ENCODE measurements around the gene CSTPP1.
A peak's percentile ranks its signal among the peaks of the same experiment; 100 is the strongest.

CSTPP1 gene

DNA sequence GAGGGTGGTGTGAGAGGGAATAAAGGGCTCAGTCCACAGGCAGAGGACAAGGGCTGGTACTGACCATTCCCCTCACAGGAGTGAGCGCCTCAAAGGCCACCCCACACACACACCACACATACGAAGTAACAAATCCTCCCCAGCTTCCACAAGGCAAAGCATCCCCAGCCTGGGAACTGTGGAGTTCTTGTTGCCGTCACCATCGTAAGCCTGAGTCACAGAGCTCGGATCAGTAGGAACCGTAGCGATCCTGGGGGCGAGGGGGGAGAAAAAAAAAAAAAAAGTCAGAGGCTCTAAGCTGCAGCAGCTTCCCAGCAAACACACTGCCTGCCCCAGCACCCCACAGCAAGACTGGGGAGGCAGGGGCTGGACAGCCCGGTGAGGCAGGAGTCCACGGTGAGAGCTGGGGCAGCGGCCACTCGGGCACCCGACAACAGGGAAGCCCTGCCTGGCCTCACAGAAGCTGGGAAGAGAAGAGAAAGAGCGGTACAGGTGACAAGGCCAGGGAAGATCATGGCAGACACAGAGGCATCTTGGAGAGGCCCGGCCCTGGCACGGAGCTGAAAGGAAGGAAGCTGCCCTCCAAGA is 228.8 kb downstream of the CSTPP1 start:
- ATAC-seq = no peak

DNA sequence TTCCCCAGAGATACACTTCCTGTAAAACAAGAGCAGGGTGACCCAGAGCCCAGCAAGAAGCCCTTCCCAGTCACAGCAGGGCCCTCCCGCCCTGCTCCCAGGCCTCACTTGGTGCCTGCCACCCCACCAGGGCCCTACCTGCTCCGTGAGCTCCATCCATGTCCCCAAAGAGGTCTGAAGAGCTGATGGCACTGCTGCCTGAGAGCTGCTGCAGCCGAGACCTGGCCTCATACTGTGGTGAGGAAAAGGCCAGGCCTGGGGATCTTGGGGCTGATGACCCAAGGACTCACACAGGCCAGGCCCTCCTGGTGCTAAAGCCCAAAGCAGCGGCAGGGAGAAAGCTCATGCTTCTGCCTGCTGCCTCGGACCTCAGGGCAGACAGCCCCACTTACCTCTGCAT is 229.8 kb downstream of the CSTPP1 start:
- ATAC-seq = no peak

DNA sequence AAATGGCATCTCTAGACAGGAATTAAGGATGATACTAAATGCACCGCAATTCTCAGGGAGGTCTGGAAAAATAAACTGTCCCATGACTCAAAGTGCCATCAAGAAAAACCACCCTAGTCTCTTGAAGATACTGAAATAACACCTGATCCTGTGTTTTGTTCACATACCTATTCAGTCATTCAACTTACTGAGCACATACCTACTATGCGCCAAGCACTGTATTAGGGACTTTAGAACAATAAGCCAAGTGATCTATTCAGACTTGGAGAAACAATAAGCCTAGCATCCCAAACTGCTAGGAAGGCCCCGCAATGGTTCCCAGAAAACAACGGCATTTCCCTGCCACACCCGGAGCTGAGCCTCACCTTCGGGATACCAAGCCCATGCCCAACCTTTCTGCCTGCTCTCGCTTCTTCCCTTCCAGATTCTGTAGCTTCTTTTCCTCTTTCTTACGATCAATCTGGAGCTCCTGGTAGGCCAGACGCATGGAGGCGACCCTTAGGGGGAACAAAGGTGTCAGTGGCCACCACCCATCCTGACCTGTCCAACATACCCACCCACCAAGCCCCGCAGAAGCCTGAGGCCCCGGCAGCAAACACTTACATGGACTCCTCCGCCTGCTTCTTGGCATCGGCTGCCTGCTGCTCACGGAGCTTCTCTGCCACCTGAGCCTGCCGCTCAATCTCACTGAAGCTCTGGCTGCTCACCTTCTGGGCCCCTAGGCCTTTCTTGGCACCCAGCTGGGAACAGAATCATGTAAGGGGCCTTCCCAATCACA is 234.7 kb downstream of the CSTPP1 start:
- ATAC-seq = no peak

DNA sequence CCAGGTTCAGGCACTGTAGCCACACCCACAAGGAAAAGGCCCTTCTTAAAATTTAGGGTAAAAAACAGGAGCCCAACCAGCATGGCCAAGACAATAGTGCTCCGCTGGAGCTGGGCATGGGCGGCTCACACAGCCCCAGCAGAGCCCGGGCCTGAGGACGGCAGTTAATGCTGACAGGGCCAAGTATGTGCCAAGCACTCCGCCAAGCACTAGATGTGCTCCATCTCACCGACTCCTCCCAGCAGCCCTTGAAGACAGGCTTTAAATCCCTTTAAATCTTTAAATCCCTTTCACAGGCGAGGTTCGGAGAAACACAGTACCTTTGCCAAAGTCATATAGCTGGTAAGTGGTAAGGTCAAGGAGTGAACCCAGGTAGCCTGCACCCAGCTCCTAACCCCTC is 235.3 kb downstream of the CSTPP1 start:
- ATAC-seq = no peak

DNA sequence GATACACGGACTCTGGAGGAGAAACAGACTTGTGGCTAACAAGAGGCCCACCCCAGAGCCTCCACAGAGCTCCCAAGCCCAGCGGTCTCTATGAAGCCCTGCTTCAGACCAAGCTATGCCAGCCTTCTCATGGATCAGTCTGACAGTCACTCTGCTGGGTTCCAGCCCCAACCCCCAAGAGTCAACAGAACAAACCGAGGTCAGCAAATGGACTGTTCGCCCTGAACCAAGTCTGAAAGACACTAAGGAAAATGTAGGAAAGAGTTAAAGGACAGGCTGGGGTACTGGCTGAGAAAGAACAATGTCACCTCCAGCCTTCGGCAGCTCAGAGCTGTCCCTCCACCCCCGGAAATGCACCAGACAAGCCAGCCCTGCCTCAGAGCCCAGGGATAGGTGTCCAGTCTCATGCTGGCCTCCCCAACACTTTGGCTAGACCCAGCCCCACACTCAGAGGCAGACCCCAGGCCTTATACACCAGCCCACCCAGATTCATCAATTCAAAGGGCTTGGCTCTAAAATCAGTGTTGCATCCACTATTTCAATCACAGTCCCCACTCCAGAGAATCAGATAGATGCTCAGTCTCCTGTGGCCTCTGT is 236.3 kb downstream of the CSTPP1 start:
- ATAC-seq = no peak

DNA sequence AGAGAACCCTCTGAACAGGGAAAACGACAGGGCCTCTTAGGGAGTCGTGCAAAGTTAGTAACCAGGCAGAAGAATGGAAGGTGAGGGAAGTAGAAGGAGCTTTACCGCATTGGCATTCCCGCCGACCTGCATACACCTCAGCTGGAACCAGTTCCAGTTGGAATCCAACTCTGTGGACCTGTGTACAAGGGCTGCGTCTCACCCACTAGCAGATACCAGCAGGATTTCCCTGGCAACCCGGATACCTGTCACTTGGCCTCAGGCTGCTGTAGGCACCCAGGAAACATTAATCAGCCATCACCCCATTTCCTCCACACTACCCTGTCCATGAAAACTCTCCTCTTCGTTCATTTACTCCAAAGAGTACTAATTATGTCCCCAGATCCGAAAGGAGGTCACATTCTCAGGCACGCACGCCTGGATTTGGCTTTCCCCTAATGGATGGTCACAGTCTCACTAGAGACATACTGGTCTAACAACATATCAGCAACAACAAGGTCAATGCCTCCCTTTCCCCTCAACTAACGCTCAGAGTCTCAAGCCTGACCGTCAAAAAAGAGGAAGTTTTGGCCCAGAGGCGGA is 239.3 kb downstream of the CSTPP1 start:
- ATAC-seq = no peak

DNA sequence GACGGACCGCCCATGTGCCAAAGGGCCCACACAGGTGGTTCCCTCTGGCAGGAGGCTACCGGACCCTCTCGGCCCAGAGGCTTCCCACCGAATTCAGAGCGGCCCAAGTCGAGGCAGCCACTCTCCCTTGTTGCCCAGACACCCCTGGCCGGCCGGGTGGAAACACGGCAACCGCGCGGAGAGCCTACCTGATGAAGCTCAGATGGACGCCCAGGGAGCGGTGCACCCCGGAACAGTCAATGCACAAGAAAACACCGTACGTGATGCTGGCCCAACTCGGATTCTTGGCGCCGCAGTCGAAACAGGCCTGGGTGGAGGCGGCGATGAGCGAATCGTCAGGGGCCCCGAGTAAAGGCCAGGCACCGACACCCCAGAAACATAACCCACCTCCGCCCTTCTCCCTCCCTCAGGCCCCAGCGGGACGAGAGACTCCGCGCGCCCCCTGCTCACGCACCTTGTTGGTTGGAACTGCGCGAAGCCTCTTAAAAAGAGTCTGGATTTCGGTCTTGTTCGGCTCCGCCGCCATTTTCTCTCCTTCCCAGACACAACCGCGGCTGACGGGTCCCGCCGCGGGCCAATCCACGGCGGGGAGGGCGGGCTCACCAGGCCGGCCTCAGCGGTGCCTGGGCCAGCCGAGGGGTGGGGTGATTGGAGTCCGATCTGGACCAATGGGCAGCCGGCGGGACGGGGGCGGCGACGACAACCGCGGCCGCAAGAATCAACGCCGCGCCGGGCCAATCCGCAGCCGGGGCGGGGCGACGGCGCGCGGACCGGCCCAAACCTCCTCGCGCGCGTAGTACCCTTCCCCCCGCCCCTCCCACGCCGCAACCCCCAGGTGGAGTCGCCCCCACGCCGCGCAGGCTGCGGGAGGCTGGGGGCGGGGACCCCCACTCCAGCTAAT is 240.0 kb downstream of the CSTPP1 start, which contains the start of gene ARFGAP2:
TSS of gene ARFGAP2 (minus strand) at position 552 of the 901 bp plus-strand sequence. CDS start at position 526, 26 bp downstream.
- peak; percentile 95 to 98 for ATAC-seq

DNA sequence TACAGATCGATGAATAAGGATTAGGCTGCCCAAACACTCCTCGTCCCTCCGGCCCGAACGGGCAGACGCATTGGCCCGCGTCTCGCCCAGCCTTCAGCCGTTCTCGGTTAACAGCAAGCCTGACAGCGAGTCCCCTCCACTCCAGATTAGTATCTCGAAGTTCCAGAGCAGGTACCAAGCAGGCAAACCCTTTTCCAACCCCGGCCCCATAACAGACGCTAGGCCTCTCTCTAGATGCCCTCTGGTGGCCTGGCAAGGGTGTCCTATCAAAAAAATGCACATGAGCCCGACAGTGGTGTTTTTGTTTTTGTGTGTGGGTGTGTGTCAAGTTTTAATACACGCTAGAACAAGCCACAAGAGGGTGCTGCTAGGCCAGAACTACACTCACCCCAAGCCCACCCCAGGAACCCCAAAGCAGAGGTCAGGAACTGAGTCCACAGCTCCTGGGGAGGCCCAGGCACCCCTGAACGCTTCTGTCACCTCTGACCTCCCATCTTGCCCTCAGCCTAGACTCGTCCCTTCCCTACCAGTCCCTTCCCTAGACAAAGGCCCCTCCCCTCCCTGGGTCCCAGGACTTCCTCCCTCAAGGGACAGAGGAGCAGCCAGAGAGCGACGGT is 240.8 kb downstream of the CSTPP1 start:
- ATAC-seq = peak; percentile 63 to 65

DNA sequence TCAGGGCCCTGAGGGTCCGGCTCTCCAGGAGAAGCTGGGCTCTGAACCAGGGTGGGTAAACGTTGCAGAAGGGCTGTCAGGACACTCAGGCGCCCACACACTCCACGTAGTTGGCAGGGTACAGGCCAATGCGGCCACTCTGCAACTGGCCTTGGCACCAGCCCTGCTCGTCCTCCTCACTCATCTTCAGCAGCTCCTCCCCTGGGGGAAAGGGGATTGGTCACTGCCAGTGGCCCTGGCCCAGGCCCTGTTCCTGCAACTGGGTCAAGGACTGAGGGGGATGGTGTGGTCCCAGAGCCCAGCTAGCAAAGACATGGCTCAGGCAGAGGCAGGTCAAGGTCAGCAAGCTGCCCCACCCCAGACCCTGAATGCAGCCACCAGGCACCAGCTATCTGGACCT is 241.3 kb downstream of the CSTPP1 start:
- no peak for ATAC-seq

DNA sequence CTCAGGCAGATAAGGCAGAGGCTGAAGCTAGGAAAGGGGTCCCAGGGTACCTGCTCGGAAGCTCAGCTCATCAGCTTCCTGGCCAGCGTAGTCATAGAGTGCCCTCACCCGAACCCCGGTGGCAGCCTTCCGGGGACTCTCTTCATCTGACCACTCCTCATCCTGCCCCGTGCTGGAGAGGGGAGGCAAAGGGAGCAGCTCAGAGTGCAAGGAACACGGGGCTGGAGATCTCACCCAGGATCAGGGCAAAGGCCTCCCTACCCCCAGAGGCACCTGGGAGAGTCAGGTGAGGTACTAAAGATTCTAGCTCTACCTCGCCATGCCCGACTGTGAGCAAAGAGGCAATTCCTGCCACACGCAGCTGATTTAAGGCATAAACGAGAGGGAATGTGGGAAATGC is 241.8 kb downstream of the CSTPP1 start:
- ATAC-seq = no peak

DNA sequence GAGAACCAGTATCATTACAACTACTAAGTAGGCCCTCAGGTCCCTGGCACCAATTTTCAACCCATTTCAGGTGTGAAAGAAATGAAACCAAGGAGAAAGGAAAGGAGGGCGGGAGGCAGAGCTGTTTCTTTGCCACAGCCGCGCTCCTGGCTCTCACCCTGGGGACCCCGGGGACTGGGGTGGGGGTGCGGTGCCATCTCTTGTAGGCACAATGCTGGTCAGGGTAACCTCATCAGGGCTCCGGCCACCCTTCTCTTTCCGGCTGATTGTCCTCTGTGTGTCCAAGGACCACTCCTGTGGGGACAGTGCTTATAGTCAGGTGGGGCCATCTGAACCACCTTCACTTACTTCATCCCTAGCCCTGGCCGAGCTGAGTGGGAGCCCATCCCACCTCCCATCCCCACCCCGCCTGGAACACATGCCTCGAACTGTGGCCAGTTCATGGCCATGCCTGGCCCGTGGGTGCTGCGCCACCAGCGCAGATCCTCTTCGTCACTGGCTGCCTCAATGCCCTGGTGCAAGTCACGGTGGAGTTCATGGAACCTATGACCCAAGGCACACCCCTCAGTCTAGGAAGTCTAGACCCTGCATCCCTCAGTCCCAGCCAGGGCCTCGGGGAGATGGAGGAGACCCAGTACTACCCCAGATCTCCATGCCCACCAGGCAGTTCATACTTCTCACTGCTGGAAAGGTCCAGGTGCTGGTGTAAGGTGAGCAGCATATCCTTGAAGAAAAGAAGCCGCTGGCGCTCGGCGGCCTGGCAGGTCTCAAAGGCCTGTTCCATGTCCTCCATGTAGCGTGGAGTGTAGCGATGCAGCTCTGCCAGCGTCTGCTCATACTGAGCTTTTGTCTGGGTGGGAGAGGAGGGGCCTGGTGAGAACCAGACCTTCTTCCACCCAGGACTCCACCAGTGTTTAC is 242.4 kb downstream of the CSTPP1 start:
- no peak for ATAC-seq

DNA sequence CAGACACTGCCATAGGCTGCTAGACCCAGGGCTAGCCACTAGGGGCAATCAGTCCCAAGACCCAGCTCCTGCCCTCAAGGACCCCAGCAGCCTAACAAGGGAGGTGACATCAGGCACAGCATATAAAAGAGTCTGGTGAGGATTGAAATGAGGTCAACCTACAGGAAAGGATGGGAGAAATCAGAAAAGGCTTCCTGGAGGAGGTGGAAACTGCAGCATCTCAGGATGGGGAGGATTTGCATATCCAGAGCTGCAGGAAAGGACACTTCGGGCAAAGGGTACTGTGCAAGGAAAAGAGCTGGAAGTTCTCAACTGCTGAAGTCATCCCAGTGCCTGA is 243.1 kb downstream of the CSTPP1 start:
- ATAC-seq = no peak

DNA sequence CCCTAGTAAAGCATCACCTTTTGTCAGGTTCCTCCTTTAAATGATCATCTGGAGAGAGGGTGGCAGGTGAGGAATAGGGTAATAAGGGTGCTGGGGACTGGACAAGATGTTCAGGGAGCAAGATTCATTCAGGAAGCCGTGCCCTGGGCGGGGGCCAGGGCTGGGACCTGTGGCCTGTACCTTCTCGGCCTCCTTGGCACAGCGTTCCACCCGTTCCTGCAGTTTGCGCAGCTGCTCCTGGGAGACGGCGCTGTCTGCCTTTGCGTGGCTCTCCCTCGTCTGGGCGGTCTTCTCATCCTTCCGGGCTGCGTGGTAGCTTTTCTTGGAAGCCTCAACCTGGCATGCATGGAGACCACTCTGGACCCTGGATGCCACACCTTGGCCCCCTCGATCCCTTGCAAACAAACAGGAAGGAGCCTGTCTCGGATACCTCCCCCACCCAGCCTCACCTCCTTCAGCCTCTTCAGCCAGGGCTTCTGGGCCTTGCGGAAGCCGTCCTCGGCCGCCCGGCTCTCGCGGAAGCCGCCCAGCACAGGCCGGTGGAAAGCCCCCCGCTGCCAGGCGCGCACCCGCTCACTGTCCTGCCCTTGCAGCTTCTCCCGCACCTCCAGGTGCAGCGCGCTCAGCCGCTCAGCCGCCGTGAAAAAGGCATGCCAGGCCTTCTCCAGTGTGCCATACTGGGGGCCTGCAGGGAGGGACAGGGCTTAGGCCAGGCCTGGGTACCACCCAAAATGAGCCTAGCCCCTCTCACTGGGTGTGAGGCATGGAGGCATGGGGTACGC is 243.6 kb downstream of the CSTPP1 start:
- ATAC-seq = no peak

DNA sequence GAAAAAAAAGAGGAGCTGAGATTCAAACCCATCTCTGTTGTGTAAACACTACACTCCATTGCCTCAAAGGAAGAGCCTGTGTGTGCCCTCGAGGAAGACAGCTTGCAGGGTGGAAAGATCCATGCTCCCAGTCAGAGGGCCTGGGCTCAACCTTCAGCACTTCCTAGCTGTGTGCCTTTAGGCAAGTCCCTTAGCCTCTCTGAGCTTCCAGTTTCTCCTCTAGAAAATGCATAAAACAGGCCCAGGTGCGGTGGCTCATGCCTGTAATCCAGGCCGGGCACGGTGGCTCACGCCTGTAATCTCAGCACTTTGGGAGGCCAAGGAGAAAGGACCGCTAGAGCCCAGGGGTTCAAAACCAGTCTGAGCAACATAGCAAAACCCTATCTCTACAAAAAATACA is 244.7 kb downstream of the CSTPP1 start:
- no peak for ATAC-seq

DNA sequence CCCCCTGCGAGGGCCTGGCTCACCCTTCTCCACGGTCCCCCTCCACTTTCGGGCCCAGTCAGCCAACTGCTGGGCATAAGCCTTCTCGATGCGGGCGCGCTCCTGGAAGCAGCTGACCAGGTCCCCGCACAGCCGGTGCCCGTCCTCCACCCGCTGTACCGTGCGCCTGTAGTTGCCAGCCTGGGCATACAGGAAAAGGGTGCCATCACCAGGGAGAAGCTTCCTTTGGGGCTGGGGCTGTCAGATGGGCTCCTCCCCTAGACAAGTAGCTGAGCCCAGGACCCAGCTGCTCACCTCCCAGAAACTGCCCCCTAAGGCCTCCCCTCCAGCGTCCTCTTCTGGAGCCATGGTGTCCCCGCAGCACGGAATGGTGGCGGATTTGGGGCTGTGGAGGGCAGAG is 245.8 kb downstream of the CSTPP1 start:
- ATAC-seq = no peak

DNA sequence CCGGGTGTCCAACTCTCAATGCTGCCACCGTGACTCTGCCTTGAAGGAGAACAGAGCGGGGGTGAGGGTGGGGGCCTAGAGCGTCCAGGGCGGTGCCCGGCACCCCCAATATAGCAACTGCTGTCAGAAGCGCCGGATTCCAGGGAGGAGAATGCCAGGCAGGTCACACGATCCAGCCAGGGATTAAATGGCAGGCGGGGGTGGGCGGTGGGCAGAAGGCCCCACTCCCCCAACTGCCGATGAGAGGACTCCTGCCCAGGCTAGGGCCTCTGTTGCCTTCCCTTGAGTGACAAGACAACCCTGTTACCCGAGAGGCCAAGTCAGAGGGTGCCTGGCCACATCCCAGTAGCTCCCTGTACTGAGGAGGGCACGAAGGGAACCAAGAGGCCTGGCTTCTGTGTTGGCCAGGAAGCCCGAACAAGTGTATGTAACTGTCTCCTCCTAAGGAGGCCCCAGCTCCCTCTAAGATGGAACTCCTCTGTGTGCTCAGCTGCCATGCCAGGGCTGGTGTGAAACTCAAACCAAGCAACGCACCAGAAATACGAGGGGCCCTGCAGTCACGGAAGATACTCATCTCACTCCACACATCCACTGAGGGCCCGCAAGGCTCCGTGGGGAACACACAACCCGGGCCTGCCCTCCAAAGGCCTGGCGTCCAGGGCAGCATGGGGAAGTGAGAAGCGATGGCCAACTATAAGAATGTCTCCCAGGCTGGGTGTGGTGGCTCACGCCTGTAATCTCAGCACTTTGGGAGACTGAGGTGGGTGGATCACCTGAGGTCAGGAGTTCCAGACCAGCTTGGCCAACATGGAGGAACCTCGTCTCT is 246.7 kb downstream of the CSTPP1 start:
- no peak for ATAC-seq

DNA sequence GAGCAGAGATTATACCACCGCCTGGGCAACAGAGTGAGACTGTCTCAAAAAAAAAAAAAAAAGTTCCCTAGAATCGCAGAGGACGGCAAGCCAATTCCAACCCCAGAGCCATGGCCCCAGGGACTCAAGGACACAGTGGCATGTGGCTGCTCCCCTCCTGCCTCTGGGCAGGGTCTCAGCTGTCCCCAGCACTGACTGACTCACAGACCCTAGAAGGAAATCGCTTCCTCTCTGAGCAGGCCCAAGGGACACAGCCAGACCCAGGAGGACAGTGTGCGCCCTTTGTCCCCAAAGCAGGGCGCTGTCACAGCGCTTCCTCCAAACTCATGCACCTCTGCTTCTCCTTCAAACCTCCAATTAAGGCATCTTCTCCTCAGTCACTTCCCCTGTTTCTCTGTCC is 247.4 kb downstream of the CSTPP1 start:
- ATAC-seq = no peak

DNA sequence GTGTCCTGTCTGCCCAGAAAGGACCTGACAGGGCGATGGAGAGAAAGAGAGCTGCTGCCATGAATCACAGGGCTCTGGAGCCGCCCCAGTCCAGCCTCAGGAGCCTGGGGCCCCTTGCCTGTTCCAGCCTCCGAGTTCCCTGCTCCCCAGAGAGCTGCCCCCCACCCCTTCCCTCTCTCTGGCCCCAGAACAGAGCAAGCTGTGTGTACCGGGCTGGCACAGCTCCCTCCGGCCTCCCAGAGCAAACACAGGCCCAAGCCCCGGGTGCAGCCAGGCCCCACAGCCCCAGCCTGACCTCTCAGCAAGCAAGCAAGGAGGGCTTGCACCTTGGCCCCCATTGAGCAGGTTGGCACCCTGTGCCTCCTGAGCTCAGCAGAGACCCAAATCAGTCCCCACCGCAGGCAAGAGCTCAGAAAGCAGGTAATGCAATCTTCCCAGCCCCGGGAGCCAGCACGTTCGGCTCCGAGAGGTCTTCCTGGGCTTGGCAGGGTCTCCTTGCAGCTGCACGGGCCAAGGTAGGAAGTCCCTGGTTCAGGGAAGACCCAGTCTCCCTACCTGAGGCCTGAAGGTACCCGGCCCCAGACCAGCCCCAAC is 248.2 kb downstream of the CSTPP1 start:
- no peak for ATAC-seq

All from activated CD4-positive, CD25-positive, alpha-beta regulatory T cell treated with anti-CD3 and anti-CD28 coated beads, Interleukin-2, amount 50 U/mL, for 24 hours (primary cell).